A673 (cell line): ENCODE data around the gene CMIP. TPM values are rescaled to one million over a fixed set of nuclear protein-coding genes. Genes with fewer than 3 reads are reported as not detected.

Experiments used
- BruUV-seq: library from RNA; stranded (reverse); fragments of 400-500 nt; replicated peaks from 2 replicates; lab custom pipeline; 2021; lab: Mats Ljungman, UMichigan
- CTCF ChIA-PET: fragments of 300-600 bp; sonication (Branson Sonifier 250); formaldehyde crosslinking; loops from one replicate; lab custom pipeline; 2022; ENCODE audit warnings: antibody characterized with exemption; lab: Charles Lee
- POLR2A ChIA-PET: fragments of 300-600 bp; sonication (Branson Sonifier 250); formaldehyde crosslinking; loops from one replicate; lab custom pipeline; 2022; ENCODE audit warnings: antibody characterized with exemption; ENCODE audit not compliant: low non-redundant PET; lab: Charles Lee
- DNase-seq: peaks from one replicate; pipeline ENCODE4 v3.0.0-alpha.2; 2015; ENCODE audit warnings: low spot score
- H3K27ac ChIP-seq: fragments of 200-600 bp; sonication (generic); 2 replicates; pipeline ENCODE4 v1.5.1; 2016; ENCODE audit warnings: mixed run types, low read depth, mild to moderate bottlenecking, mixed read lengths, antibody characterized with exemption, low read length; ENCODE audit not compliant: poor library complexity, severe bottlenecking
- H3K27me3 ChIP-seq: fragments of 200-600 bp; sonication (generic); replicated peaks from 2 replicates; pipeline ENCODE4 v1.6.1; 2017; ENCODE audit warnings: mixed run types, low read depth, mild to moderate bottlenecking, mixed read lengths, antibody characterized with exemption, low read length; ENCODE audit not compliant: insufficient read depth, poor library complexity
- H3K36me3 ChIP-seq: fragments of 200-600 bp; sonication (generic); 2 replicates; pipeline ENCODE4 v1.6.1; 2016; ENCODE audit warnings: mixed run types, mild to moderate bottlenecking, mixed read lengths, antibody characterized with exemption, low read length; ENCODE audit not compliant: insufficient read depth, poor library complexity, severe bottlenecking
- H3K4me1 ChIP-seq: fragments of 200-600 bp; sonication (generic); 2 replicates; pipeline ENCODE4 v1.6.1; 2017; ENCODE audit warnings: mixed run types, mild to moderate bottlenecking, mixed read lengths, antibody characterized with exemption, low read length; ENCODE audit not compliant: insufficient read depth, poor library complexity, severe bottlenecking
- H3K4me3 ChIP-seq: fragments of 200-600 bp; sonication (generic); 2 replicates; pipeline ENCODE4 v1.5.1; 2016; ENCODE audit warnings: low read depth, mixed run types, mild to moderate bottlenecking, mixed read lengths, low read length; ENCODE audit not compliant: poor library complexity, severe bottlenecking
- H3K9me3 ChIP-seq: fragments of 200-600 bp; sonication (generic); 2 replicates; pipeline ENCODE4 v1.6.1; 2016; ENCODE audit warnings: mixed run types, low read depth, mild to moderate bottlenecking, mixed read lengths, antibody characterized with exemption, low read length; ENCODE audit not compliant: poor library complexity, severe bottlenecking
- EZH2 ChIP-seq: fragments of 200-600 bp; sonication (generic); IDR thresholded peaks from 2 replicates; pipeline ENCODE4 v1.6.1; 2017; ENCODE audit warnings: borderline replicate concordance, low read depth, mild to moderate bottlenecking, mixed read lengths, antibody characterized with exemption, low read length; ENCODE audit not compliant: poor library complexity, severe bottlenecking
- intact Hi-C: fragments of 100-400 bp; cut with micrococcal nuclease; formaldehyde crosslinking; loops from one replicate; pipeline ENCODE4 v1.10.0; 2022; ENCODE audit not compliant: unreplicated experiment
- total RNA-seq: library from RNA; stranded (reverse); gene quantifications from 2 replicates; pipeline ENCODE4 v1.2.3, GENCODE V29; 2021
- TF ChIP-seq, protein P1 (sequence below): fragments of 300-800, 200-600 bp; sonication (generic); conservative IDR thresholded peaks from 2 replicates; pipeline ENCODE4 v1.5.1; 2017; ENCODE audit warnings: low read depth, mild to moderate bottlenecking, antibody characterized with exemption, low read length, moderate library complexity, mixed read lengths

The CMIP gene
- total RNA-seq, 1 experiment from 2014 or later = 25.5 TPM

DNA sequence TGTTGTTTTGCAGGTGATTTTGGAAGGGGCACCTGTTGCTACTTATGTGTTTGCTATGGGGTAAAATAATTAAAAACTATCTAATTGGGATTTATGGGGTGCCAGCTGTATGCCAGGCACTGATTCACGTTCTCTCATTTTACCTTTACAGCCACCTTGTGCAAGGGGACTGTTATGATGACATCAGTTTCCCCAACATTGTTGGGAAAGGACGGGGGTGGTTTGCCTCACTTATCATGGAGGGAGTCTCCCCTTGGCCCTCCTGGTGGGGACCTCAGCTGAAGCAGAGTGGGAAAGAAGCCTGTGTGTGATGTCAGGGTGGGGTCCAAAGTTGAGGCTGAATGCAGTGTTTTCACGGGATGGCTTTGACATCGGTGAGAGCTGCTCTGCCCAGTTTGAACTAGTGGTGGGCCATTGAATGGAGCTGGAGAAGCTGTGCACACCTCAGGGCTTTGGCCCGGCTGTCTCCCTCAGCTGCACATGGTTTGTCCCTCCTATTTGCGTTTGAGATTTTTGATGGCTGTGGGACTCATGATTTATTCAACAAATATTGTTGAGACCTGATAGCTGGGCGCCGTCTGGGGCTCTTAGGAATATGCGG lies 36.1 kb downstream of the CMIP start:
- DNase-seq = no peak
- ChIA-PET CTCF (no interaction called here), POLR2A (no interaction called here)
- Histone ChIP-seq H3K9me3 (no peaks in the 10 kb centered on the region), H3K27ac (no peak overlapping the region), H3K36me3 (no peaks in the 10 kb centered on the region), H3K27me3 (no peaks in the 10 kb centered on the region), H3K4me3 (no peak overlapping the region), H3K4me1 (no peaks in the 10 kb centered on the region)
- TF ChIP-seq, protein P1, sequence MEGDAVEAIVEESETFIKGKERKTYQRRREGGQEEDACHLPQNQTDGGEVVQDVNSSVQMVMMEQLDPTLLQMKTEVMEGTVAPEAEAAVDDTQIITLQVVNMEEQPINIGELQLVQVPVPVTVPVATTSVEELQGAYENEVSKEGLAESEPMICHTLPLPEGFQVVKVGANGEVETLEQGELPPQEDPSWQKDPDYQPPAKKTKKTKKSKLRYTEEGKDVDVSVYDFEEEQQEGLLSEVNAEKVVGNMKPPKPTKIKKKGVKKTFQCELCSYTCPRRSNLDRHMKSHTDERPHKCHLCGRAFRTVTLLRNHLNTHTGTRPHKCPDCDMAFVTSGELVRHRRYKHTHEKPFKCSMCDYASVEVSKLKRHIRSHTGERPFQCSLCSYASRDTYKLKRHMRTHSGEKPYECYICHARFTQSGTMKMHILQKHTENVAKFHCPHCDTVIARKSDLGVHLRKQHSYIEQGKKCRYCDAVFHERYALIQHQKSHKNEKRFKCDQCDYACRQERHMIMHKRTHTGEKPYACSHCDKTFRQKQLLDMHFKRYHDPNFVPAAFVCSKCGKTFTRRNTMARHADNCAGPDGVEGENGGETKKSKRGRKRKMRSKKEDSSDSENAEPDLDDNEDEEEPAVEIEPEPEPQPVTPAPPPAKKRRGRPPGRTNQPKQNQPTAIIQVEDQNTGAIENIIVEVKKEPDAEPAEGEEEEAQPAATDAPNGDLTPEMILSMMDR = no peak
- TF ChIP-seq EZH2 = no peak
- no TSS peak for BruUV-seq
- intact Hi-C loops = no loop called here

DNA sequence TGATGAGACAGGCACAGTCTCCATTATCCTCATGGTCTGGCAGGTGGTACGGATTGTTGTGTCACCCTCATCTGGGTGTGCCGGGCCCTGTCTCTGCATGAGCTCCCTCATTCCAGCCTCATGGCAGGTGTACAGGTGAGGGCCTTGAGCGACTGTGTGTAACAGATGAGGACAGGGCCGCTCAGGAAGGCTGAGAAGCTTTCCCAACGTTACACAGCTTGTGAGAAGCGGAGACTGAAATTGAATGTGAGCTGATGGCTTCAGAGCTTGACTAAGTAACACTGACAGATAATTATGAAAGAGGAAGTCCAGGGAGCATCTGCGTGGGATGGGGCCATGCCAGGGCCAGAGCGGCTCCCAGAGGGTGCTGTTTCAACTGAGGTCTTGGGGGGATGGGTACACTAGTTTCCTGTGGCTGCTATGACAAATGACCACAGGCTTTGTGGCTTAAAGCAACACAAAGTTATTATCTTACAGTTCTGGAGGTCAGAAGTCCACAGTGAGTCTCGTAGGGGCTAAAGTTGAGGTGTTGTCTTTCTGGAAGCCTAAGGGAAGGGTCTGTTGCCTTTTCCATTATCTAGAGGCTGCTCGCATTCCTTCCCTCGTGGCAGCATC lies 36.7 kb downstream of the CMIP start:
- H3K27ac ChIP-seq = no peak overlapping the region
- POLR2A ChIA-PET = no interaction called here
- H3K4me3 ChIP-seq = no peak overlapping the region
- CTCF ChIA-PET = no interaction called here
- no TSS peak for BruUV-seq
- no peaks in the 10 kb centered on the region for H3K9me3 ChIP-seq
- H3K4me1 ChIP-seq = no peaks in the 10 kb centered on the region
- no peak for TF ChIP-seq EZH2
- TF ChIP-seq, protein P1 = no peak
- DNase-seq = no peak
- H3K27me3 ChIP-seq = no peaks in the 10 kb centered on the region
- intact Hi-C loops = no loop called here
- H3K36me3 ChIP-seq = no peaks in the 10 kb centered on the region

DNA sequence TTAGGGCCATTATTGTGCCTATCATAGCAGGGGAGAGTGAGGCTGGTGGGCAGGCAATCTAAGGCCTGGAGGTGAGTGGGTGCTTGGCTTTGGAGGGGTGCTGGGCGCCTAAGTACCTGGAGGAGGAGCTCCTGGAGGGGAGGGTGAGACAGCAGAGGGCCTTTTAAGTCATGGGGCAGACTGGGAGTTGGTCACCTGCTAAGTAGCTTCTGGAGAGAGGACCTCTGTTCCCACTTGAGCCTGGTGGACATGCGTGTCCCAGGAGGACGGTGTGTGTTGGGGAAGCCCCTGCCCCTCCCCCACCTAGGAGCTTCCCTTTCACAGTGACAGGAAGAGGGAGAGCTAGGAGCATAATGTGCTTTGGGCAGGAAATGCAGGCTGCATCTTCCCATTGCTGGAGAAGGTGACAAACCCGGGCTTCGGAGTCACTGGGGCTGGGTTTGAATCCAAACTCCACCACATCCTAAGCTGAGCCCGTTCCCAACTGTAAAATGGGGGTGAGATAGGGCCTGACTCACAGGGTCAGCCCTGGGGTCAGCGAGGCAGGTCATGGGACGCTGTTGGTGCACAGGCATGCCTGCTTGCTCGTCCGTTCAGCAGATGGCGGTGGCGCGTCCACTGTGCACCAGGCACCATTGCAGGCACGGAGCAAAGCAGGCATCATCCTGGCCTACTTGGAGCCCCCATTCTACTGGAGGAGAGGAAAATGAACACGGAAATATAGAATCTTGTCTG lies 37.9 kb downstream of the CMIP start:
- POLR2A ChIA-PET = no interaction called here
- TF ChIP-seq, protein P1 = no peak
- no peak for TF ChIP-seq EZH2
- CTCF ChIA-PET = no interaction called here
- Histone ChIP-seq H3K4me3 (no peak overlapping the region), H3K27me3 (no peaks in the 10 kb centered on the region), H3K36me3 (no peaks in the 10 kb centered on the region), H3K27ac (no peak overlapping the region), H3K4me1 (no peaks in the 10 kb centered on the region), H3K9me3 (no peaks in the 10 kb centered on the region)
- intact Hi-C loops = no loop called here
- DNase-seq = no peak
- no TSS peak for BruUV-seq
